HCT116 (cell line): ENCODE data around the gene DUSP3. TPM values are rescaled to one million over a fixed set of nuclear protein-coding genes. Genes with fewer than 3 reads are reported as not detected.

ENCODE experiments used
- ATAC-seq: fragments of 200-7000 bp; cut with Tn5 transposase; 2 replicates; pipeline ENCODE4 v1.9.1; 2020; ENCODE audit warnings: mild to moderate bottlenecking, moderate library complexity
- BruUV-seq: library from RNA; stranded (reverse); fragments of 400-500 nt; replicated peaks from 2 replicates; lab custom pipeline; 2021; lab: Mats Ljungman, UMichigan
- CTCF ChIA-PET: fragments of 300-600 bp; sonication (Branson Sonifier 250); formaldehyde crosslinking; loops from one replicate; lab custom pipeline; 2021; ENCODE audit warnings: antibody characterized with exemption; lab: Charles Lee
- POLR2A ChIA-PET: fragments of 300-600, 350-600 bp; sonication (Branson Sonifier 250); formaldehyde crosslinking; loops from one replicate; lab custom pipeline; 2021; ENCODE audit warnings: antibody characterized with exemption; lab: Charles Lee
- RAD21 ChIA-PET, 2 experiments: fragments of 300-600 bp; sonication (Branson Sonifier 250); formaldehyde crosslinking; loops; one replicate each; lab custom pipeline; 2023; ENCODE audit warnings: low total read pairs in 2 of 2; ENCODE audit not compliant: uncharacterized antibody in 2 of 2, unreplicated experiment in 2 of 2, low non-redundant PET in 1 of 2; lab: Charles Lee
- DNase-seq: peaks from one replicate; pipeline ENCODE4 v3.0.0-alpha.2; 2010; ENCODE audit warnings: low read depth, low spot score
- H2AFZ ChIP-seq: fragments of 200-600 bp; shearing (Covaris generic), sonication (generic); 2 replicates; pipeline ENCODE4 v1.6.1; 2017; ENCODE audit warnings: low read depth, mixed run types, mixed read lengths, antibody characterized with exemption, low read length; ENCODE audit not compliant: poor library complexity, severe bottlenecking
- H3K27ac ChIP-seq: 2 replicates; pipeline ENCODE4 v1.5.1; 2012; ENCODE audit warnings: low read depth, low read length
- H3K27me3 ChIP-seq: fragments of 200-600 bp; sonication (generic); 2 replicates; pipeline ENCODE4 v1.6.1; 2016; ENCODE audit warnings: mixed run types, low read length, mixed read lengths; ENCODE audit not compliant: insufficient read depth
- H3K36me3 ChIP-seq, 2 experiments: fragments of 200-500 bp in 1 of 2; fragments of 200-600 bp in 1 of 2; sonication (Bioruptor generic) in 1 of 2; sonication (generic) in 1 of 2; 2 replicates each; pipeline versions ENCODE4 v1.5.1 to v1.6.1; 2014 to 2016; ENCODE audit warnings: low read length in 2 of 2, inconsistent platforms in 1 of 2, mixed read lengths in 1 of 2, mixed run types in 1 of 2; ENCODE audit not compliant: insufficient read depth in 2 of 2, control insufficient read depth in 1 of 2
- H3K4me1 ChIP-seq, 2 experiments: fragments of 200-600 bp in 1 of 2; sonication (generic) in 1 of 2; 2 replicates each; pipeline versions ENCODE4 v1.5.1 to v1.6.1; 2012 to 2017; ENCODE audit warnings: low read length in 2 of 2, inconsistent platforms in 1 of 2, mild to moderate bottlenecking in 1 of 2, mixed read lengths in 1 of 2, mixed run types in 1 of 2, moderate library complexity in 1 of 2; ENCODE audit not compliant: insufficient read depth in 2 of 2, control insufficient read depth in 1 of 2
- H3K4me2 ChIP-seq: fragments of 200-600 bp; sonication (generic); 2 replicates; pipeline ENCODE4 v1.6.1; 2017; ENCODE audit warnings: mixed run types, low read length, mixed read lengths
- H3K4me3 ChIP-seq, 2 experiments: fragments of 200-600 bp in 1 of 2; sonication (generic) in 1 of 2; replicated peaks in 1 of 2; 2 replicates each; pipeline ENCODE4 v1.5.1; 2011 to 2016; ENCODE audit warnings: low read length in 2 of 2, control low read depth in 1 of 2, low read depth in 1 of 2, mild to moderate bottlenecking in 1 of 2, mixed read lengths in 1 of 2, mixed run types in 1 of 2
- H3K79me2 ChIP-seq: fragments of 200-600 bp; sonication (generic); 2 replicates; pipeline ENCODE4 v1.6.1; 2017; ENCODE audit warnings: mild to moderate bottlenecking, mixed run types, low read length, moderate library complexity, mixed read lengths; ENCODE audit not compliant: insufficient read depth
- H3K9ac ChIP-seq: fragments of 200-600 bp; sonication (generic); 2 replicates; pipeline ENCODE4 v1.6.1; 2016; ENCODE audit warnings: low read length, mixed read lengths
- H3K9me2 ChIP-seq: fragments of 200-600 bp; sonication (generic), shearing (Covaris generic); 2 replicates; pipeline ENCODE4 v1.6.1; 2017; ENCODE audit warnings: mixed run types, mild to moderate bottlenecking, moderate library complexity; ENCODE audit not compliant: insufficient read depth
- H3K9me3 ChIP-seq, 2 experiments: fragments of 200-500 bp in 1 of 2; fragments of 200-600 bp in 1 of 2; sonication (Bioruptor generic) in 1 of 2; sonication (generic) in 1 of 2; 2 replicates each; pipeline ENCODE4 v1.6.1; 2014 to 2017; ENCODE audit warnings: low read length in 2 of 2, mixed read lengths in 2 of 2, inconsistent platforms in 1 of 2, low read depth in 1 of 2, mild to moderate bottlenecking in 1 of 2, mixed run types in 1 of 2, moderate library complexity in 1 of 2; ENCODE audit not compliant: control insufficient read depth in 1 of 2, insufficient read depth in 1 of 2
- H4K20me1 ChIP-seq: fragments of 200-600 bp; sonication (generic), shearing (Covaris generic); 2 replicates; pipeline ENCODE4 v1.6.1; 2017; ENCODE audit warnings: mixed run types, mild to moderate bottlenecking, moderate library complexity; ENCODE audit not compliant: insufficient read depth
- CBX3 ChIP-seq: IDR thresholded peaks from 2 replicates; pipeline ENCODE4 v1.6.1; 2012; ENCODE audit warnings: low read depth
- ELF1 ChIP-seq: IDR thresholded peaks from 2 replicates; pipeline ENCODE4 v1.6.1; 2012; ENCODE audit warnings: low read depth, borderline replicate concordance
- EZH2phosphoT487 ChIP-seq: fragments of 200-600 bp; IDR thresholded peaks from 2 replicates; pipeline ENCODE4 v1.6.1; 2018; ENCODE audit warnings: antibody characterized with exemption, borderline replicate concordance
- FOSL1 ChIP-seq: IDR thresholded peaks from 2 replicates; pipeline ENCODE4 v1.6.1; 2012; ENCODE audit warnings: low read depth
- JUND ChIP-seq: IDR thresholded peaks from 2 replicates; pipeline ENCODE4 v1.6.1; 2012
- POLR2A ChIP-seq: IDR thresholded peaks from 2 replicates; pipeline ENCODE4 v1.7.0; 2011; ENCODE audit warnings: borderline replicate concordance; ENCODE audit not compliant: insufficient read depth, insufficient read length; ENCODE audit errors: extremely low read depth
- POLR2AphosphoS5 ChIP-seq: IDR thresholded peaks from 2 replicates; pipeline ENCODE4 v1.6.1; 2011; ENCODE audit warnings: mild to moderate bottlenecking, low read depth, low read length, moderate library complexity
- SIN3A ChIP-seq: IDR thresholded peaks from 2 replicates; pipeline ENCODE4 v1.6.1; 2012; ENCODE audit warnings: low read depth
- TCF7L2 ChIP-seq: IDR thresholded peaks from 2 replicates; pipeline ENCODE4 v1.7.0; 2011; ENCODE audit warnings: borderline replicate concordance, inconsistent platforms; ENCODE audit not compliant: insufficient read depth, insufficient read length; ENCODE audit errors: extremely low read depth
- ZFX ChIP-seq: fragments of 450-650 bp; IDR thresholded peaks from 2 replicates; pipeline ENCODE4 v1.6.1; 2017
- intact Hi-C: fragments of 100-400 bp; cut with micrococcal nuclease; formaldehyde crosslinking; loops from 2 replicates; pipeline ENCODE4 v1.10.0; 2022
- total RNA-seq: library from RNA; stranded (reverse); gene quantifications from one replicate; pipeline ENCODE4 v1.2.1, GENCODE V29; 2021; ENCODE audit not compliant: unreplicated experiment
- TF ChIP-seq, protein P1 (sequence below): IDR thresholded peaks from 2 replicates; pipeline ENCODE4 v1.6.1; 2011; ENCODE audit warnings: mild to moderate bottlenecking, low read length, moderate library complexity; ENCODE audit not compliant: insufficient replicate concordance; ENCODE audit errors: extremely low read depth
- TF ChIP-seq, protein P2 (sequence below): IDR thresholded peaks from 2 replicates; pipeline ENCODE4 v1.6.1; 2012

The DUSP3 gene
- total RNA-seq, 1 experiment from 2014 or later, result 29.6 TPM

DNA sequence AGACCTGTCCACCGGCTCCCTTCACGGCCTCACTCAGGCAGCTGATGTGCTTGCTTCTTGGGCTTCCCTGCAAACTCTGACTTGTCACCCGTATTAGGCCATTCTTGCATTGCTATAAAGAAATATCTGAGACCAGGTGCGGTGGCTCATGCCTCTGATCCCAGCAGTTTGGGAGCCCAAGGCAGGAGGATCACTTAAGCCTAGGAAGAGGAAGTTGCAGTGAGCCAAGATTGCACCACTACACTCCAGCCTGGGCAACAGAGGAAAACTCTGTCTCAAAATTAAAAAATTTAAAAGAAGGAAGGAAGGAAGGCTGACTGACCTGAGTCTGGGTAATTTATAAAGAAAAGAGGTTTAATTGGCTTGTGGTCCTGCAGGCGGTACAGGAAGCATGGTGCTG, 37.1 kb downstream of the DUSP3 start:
- H3K4me3 ChIP-seq, result no peak overlapping the region
- no peak overlapping the region for H3K4me2 ChIP-seq
- intact Hi-C loops, result no loop called here
- H3K9me2 ChIP-seq, result no peaks in the 10 kb centered on the region
- ChIA-PET POLR2A (no interaction called here), CTCF (interaction anchor here (0.5 kb wide), 1 partner anchor 25 kb away, joined by 3 read pairs; no protein-coding TSS in a partner anchor), RAD21 (no interaction called here)
- H3K9me3 ChIP-seq, result no peaks in the 10 kb centered on the region
- no peaks in the 10 kb centered on the region for H4K20me1 ChIP-seq
- H3K36me3 ChIP-seq, result no peaks in the 10 kb centered on the region
- no peaks in the 10 kb centered on the region for H3K79me2 ChIP-seq
- H3K27ac ChIP-seq, result no peak overlapping the region
- DNase-seq, result no peak
- H2AFZ ChIP-seq, result no peak overlapping the region
- no peaks in the 10 kb centered on the region for H3K27me3 ChIP-seq
- no peak for ATAC-seq
- no TSS peak for BruUV-seq
- no peak overlapping the region for H3K9ac ChIP-seq
- TF ChIP-seq POLR2A (no peak), FOSL1 (no peak), CBX3 (no peak), ELF1 (no peak), ZFX (no peak), POLR2AphosphoS5 (no peak)
- TF ChIP-seq, protein P1, sequence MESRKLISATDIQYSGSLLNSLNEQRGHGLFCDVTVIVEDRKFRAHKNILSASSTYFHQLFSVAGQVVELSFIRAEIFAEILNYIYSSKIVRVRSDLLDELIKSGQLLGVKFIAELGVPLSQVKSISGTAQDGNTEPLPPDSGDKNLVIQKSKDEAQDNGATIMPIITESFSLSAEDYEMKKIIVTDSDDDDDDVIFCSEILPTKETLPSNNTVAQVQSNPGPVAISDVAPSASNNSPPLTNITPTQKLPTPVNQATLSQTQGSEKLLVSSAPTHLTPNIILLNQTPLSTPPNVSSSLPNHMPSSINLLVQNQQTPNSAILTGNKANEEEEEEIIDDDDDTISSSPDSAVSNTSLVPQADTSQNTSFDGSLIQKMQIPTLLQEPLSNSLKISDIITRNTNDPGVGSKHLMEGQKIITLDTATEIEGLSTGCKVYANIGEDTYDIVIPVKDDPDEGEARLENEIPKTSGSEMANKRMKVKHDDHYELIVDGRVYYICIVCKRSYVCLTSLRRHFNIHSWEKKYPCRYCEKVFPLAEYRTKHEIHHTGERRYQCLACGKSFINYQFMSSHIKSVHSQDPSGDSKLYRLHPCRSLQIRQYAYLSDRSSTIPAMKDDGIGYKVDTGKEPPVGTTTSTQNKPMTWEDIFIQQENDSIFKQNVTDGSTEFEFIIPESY, result no peak
- TF ChIP-seq, protein P2, sequence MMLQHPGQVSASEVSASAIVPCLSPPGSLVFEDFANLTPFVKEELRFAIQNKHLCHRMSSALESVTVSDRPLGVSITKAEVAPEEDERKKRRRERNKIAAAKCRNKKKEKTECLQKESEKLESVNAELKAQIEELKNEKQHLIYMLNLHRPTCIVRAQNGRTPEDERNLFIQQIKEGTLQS, result no peak
- no peaks in the 10 kb centered on the region for H3K4me1 ChIP-seq

GRCh38 chr17:43740541-43740940, 38.2 kb downstream of the DUSP3 start:
- TF ChIP-seq, protein P1, result no peak
- TF ChIP-seq ZFX, result no peak
- TF ChIP-seq EZH2phosphoT487, result no peak
- TF ChIP-seq FOSL1, result no peak
- TF ChIP-seq JUND, result no peak
- no peak for TF ChIP-seq TCF7L2
- TF ChIP-seq SIN3A, result no peak
- H3K4me3 ChIP-seq, result no peak overlapping the region
- ChIA-PET POLR2A (no interaction called here), RAD21 (no interaction called here), CTCF (no interaction called here)
- H3K79me2 ChIP-seq, result no peaks in the 10 kb centered on the region
- intact Hi-C loops, result no loop called here
- DNase-seq (no peak), ATAC-seq (no peak)
- no peak overlapping the region for H3K27ac ChIP-seq
- no peak overlapping the region for H2AFZ ChIP-seq
- no peak overlapping the region for H3K9ac ChIP-seq
- BruUV-seq, result no TSS peak
- H3K9me3 ChIP-seq, result no peaks in the 10 kb centered on the region
- no peak overlapping the region for H3K4me2 ChIP-seq
- H3K9me2 ChIP-seq, result no peaks in the 10 kb centered on the region
- no peaks in the 10 kb centered on the region for H3K27me3 ChIP-seq
- H4K20me1 ChIP-seq, result no peaks in the 10 kb centered on the region
- no peaks in the 10 kb centered on the region for H3K4me1 ChIP-seq
- H3K36me3 ChIP-seq, result no peaks in the 10 kb centered on the region
